ENCODE measurements around the gene TEAD1.

Gene TEAD1

DNA sequence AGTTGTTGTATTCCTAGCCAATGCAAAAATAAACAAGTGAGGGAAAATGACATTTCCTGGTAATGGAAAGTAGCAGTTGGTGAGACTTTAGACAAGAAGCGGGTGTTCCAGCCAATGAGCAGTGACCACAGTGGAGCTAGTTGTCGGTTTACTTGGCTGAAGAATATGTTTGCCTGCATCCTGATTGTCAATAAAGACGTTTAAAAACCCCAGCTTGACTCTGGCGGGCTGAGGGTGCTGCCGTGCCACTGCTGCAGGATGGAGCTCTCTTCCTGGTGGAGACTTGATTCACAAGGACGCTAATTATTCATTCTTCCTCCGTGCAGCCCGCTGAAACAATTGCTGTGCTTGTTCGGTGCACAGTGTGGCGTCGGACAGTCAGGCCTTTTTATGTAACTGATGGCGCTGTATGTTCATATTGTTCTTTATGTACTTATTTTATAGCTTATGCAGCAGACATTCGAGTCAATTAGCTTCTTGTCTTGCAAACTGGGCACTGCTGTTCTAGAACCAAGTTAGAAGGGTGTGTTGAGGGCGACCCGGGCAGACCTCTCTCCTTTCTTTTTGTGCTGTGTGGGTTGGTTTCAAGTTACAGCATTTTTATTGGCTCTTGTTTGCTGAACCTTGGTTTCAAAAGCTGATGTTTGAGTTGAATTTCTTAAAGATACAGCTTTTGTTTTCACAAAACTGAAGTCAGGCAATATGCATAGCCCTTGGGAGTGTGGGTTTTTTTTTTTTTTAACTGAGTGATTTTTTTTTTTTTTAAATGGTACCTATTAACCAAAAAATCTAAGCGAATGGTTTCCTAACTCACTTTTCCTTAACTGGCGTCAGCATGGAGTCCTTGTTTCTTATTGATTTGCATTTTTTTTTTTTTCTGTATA lies 153.9 kb downstream of the TEAD1 start:
- in situ Hi-C loops (cut with MboI; ENCODE audit: low sequenced_read_pairs), result no loop called here

DNA sequence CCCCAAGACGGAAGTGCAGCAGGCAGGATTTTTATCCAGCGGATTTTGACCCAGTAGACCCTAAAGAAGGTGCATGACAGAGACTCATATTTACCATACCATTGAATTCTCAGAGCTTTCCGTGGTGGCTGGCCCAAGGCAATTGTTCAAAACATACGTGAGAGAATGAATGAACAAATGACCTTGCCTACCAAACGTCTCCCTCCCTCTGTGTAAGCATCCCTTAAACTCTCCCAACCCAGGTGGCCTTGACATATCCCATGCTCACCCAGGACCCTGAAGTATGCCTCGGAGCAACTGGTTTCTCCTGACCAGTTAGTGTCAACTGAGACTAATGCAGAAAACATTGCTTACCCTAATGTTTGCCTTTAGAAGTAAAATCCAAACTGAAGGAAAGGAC lies 154.9 kb downstream of the TEAD1 start:
- in situ Hi-C loops (cut with MboI; ENCODE audit: low sequenced_read_pairs), result no loop called here

DNA sequence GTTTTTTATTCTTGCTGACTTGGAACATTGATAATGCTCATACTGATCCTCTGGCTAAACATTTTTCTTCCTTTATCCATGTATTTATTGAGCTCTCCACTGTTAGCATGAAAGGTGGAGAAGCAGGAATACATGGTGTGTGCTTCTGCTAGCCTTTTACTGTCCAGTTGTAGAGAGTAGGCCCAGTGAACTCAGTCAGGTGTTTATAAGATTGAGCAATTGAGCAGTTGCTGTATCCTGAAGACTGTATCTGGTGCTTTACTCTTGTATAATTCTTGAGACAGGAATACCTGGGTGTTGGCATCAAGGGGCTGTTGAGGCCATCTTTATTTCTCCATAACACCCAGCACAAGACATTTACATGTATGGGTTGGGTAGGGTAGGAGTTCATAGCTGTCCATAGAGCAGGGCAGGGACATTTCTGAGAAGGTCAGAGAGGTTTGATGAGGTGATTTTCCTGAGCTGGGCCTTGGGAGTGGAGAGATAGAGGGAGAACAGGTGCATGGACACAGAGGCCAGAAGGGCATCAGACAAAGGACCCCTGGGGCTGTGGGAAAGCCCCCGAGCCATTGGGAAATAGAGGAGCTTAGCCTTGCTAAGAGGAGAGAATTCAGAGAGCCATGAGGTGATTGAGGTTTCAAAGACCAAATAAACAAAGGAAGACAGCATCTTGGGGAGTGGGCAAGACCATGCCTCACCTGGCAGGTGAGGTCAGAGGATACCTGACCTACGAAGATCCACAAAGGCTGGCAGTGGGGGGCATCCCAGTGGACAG lies 155.5 kb downstream of the TEAD1 start:
- in situ Hi-C loops (cut with MboI; ENCODE audit: low sequenced_read_pairs), result no loop called here

DNA sequence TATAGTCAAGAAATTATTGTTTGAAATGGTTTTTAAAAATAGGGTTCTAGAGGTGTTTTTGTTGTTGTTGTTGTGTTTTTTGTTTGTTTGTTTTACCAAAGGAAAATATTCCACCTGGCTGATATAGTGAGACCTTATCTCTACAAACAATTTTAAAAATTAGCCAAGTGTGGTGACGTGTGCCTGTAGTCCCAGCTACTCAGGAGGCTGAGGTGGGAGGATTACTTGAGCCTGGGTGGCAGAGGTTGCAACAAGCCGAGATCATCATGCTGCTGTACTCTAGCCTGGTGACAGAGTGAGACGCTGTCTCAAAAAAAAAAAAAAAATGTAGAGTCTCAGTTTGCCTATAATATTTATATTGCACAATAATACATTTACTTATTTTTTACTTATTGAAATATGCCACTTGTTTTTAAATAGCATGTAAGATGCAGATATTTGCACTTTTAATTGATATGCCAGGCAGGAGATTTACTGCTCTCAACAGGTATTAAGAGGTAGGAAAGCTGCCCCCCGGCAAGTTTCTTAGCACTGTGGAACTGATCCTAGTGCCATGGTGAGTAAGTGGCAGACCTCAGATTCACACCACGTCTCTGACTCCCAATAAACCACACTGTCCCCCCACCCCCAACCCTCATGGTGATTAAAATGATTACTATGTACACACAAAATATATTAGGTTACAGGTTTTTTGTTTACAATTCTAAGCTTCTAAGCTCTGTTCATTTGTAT lies 157.4 kb downstream of the TEAD1 start:
- in situ Hi-C loops (cut with MboI; ENCODE audit: low sequenced_read_pairs), result no loop called here

DNA sequence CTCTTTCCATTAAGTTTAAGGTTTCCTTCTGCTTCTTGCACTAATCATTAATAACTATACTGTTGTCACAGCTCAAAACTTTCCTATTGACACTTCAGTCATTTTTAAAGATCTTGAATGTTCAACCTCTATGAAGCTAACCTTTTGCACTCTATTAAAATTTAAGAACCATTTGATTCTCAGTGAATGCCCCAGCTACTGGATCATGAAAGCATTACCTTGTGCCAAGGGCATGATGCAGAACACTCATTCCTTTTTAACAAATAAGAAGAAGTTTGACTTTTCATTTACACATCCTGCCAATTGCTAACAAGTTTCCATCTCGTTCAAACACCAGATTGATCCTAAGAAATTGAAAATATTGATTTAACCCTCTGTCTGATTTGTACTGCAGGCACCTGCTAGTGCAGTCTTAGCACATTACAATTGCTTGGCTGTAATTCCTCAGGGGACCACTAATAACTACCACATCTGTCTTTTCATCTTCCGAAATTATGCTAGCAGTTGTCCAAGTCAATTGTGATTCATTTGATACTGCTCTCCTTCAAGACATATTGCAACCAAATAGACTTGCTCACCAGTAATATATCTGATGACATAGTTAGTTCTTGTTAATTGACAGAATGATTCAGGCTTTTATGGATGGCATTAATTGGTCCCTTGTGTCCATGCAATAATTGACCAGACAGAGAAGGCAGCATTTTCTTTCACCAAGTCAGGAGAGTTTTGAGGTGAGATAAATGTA lies 158.4 kb downstream of the TEAD1 start:
- in situ Hi-C loops (cut with MboI; ENCODE audit: low sequenced_read_pairs), result no loop called here

DNA sequence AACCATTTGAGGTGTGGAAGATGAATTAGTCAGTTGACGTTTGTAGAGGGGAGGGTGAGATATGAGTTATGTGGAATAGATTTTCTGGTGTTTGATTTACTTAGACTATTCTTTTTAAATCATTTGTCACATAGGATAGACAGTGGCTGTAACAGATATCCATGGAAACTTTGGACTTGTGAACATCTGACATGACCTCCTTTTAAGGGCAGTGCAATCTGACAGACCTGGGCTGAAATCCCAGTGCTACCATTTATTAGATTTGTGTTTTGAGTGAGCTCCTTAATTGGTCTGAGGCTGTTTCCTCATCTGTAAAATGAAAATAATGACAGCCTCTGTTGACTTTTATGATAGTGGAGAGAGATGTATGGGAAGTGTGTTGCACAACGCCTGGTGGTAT lies 159.9 kb downstream of the TEAD1 start:
- in situ Hi-C loops (cut with MboI; ENCODE audit: low sequenced_read_pairs), result no loop called here

DNA sequence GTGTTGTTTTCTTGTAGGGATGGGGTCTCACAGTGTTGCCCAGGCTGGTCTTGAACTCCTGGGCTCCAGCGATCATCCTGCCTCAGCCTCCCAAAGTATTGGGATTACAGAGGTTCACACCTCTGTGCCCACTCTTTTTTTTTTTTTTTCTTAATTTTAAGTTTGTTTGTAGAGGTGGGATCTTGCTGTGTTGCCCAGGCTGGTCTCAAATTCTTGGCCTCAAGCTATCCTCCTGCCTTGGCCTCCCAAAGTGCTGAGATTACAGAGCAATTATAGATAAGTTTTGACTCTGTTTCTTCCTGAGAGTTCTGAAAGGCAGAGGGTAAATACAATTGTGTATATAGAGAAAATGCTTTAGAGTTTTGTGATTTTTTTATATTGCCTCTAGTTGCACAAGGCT lies 160.4 kb downstream of the TEAD1 start:
- in situ Hi-C loops (cut with MboI; ENCODE audit: low sequenced_read_pairs), result no loop called here

DNA sequence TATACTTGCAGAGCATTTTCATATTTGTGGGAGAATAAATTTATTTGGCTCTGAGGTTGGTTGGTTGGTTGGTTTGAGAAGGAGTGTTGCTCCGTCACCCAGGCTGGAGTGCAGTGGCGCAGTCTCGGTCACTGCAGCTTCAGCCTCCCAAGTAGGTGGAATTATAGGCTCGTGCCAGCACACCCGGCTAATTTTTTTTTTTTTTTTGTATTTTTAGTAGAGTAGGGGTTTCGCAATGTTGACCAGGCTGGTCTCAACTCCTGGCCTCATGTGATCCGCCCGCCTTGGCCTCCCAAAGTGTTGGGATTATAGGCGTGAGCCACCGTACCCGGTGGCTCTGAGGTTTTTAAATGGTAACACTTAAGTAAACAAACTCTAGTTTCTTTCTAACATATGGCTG lies 161.1 kb downstream of the TEAD1 start:
- in situ Hi-C loops (cut with MboI; ENCODE audit: low sequenced_read_pairs), result no loop called here

DNA sequence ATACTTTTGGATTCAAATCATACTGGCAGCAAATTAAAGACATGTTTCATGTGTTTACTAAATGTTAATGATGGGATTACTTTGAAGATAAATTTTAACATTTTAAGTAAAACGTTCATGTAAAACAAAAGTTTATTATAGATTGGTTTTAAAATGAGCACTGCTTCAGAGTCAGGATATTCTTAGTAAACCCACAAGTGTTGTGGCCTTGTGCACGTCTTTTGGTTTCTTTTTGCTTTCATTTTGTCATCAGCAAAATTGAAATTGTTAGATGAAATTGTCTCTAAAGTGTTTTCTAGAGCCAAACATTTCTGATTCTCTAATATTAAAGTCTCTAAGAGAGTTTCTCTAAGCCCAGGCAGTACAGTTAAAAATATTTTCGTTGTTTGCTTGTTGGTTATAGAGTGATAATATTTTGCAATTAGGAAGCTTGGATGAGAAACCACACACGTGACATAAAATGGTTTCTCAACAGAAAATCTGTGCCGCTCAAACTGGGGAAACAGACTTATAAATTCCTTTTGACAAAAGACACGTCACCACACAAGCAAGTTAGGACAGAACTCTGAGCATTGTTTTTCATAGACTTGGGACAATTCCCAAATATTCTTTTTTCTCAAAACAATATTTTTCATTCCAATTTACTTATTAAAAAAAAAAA lies 164.4 kb downstream of the TEAD1 start:
- in situ Hi-C loops (cut with MboI; ENCODE audit: low sequenced_read_pairs), result no loop called here

DNA sequence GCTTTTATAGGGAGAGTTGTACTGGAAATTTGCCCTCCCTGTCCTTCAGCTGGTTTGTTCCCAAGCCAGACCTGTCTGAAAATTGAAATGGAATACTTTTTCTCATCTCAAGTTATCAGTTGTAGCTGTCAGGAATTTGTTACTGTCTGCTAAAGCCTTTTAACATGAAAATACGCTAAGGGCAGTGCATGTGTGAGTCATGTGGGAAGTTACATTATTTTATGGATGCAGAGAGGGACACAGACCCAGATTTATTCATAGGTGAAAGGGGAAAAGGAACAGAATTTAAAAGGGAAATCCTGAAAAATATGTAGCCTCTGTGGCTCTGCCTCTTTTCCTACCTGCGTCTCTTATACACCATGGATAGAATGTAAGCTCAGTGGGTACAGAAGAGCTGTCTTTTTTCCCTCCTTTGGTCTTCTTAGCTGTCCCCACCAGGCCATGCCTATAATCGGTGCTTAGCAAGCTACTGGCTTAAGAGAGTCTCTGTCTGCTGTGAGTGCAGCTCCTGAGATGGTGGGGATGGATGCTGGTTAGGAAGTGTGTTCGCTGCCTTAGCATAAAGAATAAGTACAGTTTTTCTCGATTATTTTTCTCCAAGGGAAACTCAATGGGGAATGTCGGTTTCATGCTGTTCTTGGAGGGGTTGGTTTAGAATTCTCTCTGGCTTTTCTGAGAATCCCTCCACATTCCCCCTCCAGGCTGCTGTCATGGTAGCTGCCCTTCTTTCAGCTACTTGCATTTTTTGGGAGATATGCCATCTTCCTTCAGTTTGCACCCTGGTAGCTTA lies 166.8 kb downstream of the TEAD1 start:
- in situ Hi-C loops (cut with MboI; ENCODE audit: low sequenced_read_pairs), result no loop called here

DNA sequence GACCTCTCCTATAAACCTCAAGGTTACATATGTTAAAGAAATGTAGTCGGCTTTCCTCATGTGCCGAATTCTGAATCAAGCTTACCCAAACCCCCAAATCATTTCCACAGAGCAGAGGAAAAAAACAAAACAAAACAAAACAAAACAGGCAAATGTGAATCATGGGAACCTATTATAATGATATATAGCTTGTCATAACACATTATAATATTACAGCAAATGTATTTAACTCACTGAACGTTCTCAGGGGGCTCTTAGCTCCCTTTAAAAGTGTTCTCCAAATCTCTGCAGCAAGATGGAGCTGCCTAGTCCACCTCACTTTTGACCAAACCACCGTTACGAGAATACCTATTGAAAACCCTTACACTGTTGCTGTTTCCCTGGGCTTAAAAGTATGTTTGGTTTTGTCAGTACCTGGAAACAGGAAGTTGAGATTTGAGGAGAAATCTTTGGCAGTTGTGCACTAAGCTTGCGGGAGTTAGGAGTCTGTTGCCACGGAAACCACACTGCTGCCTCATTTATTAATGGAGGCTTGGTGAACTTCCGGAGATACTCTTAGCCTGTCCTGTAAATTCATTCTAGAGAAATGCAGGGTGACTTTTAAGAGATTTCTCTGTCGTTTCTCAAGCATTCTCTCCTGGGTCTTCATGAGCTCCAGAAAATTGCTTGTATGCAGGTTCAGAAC lies 167.9 kb downstream of the TEAD1 start:
- in situ Hi-C loops (cut with MboI; ENCODE audit: low sequenced_read_pairs), result no loop called here

DNA sequence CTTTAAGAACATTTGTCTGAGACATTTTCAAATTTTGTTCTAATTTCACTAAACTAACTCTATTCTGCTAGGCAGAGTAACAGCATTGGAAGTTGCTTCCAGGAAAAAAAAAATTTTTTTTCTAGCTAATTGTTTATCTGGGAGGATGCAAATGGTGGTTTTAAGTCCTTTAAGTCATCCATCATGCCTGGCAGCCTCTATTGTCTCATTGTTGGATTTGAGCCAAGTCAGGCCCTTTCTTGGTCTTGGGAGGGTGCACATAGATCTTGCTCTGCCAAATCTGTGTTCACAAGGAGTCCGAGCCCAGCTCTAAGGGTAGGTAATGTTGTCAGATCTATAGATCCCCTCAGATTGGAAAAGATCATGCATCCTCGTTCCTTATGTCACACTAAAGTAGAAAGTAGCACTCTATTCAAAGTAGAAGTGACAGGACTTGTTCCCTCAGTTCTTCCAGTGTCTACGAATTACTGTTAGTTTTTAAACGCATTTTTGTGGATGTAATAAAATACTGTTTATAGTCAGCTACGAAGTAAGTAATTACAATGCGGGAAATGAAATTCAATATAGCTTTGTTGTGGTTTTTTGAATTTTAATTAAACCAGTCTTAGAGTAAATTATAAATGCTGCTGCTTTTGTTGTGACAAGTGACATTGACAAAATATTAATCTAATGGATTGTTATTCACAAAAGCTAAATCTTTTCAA lies 168.9 kb downstream of the TEAD1 start:
- in situ Hi-C loops (cut with MboI; ENCODE audit: low sequenced_read_pairs), result no loop called here

DNA sequence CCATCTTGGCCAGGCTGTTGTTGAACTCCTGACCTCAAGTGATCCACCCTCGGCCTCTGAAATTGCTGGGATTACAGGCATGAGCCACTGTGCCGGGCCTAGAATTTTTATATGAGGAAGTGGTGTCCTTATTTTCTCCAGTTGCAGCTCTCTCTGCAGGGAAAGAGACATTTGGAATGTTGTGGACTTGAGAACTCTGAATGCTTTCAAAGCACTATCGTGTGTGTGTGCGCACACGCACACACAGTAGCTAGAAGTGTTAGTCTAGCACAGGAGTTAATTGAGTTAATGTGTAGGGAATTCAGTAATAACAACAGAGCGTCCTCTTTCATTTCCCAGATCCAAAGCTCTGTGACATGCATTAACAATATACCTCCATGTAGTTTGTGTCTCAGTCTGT lies 170.9 kb downstream of the TEAD1 start:
- in situ Hi-C loops (cut with MboI; ENCODE audit: low sequenced_read_pairs), result no loop called here

DNA sequence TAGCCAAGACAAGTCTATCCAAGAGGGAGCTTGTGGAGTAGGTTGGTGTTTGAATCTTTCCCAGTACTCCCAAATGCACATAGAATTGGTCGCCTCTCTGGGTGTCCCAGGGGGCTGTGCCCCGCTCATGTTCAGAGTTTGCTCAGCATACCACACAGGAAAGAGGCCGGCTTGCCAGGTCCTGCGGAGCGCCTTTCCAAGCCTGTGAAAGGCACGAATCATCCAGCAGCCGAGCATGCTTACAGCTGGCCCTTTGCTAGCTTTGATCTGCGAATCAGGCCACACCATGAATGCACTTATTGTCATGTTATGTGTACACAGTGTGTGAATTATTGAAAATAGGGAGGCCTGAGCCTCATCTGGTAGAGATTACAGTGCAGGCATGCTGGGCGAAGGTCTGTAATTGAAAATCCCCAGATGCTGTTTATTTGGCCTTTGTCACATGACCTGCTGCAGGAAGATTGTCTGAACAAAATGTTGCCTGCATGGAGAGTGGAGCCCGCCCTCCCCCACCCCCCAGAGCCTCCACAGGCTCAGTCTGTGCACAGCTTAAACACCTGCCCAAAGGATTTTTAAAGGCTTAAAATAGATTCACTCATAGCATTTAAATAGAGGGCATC lies 171.6 kb downstream of the TEAD1 start:
- in situ Hi-C loops (cut with MboI; ENCODE audit: low sequenced_read_pairs), result no loop called here

DNA sequence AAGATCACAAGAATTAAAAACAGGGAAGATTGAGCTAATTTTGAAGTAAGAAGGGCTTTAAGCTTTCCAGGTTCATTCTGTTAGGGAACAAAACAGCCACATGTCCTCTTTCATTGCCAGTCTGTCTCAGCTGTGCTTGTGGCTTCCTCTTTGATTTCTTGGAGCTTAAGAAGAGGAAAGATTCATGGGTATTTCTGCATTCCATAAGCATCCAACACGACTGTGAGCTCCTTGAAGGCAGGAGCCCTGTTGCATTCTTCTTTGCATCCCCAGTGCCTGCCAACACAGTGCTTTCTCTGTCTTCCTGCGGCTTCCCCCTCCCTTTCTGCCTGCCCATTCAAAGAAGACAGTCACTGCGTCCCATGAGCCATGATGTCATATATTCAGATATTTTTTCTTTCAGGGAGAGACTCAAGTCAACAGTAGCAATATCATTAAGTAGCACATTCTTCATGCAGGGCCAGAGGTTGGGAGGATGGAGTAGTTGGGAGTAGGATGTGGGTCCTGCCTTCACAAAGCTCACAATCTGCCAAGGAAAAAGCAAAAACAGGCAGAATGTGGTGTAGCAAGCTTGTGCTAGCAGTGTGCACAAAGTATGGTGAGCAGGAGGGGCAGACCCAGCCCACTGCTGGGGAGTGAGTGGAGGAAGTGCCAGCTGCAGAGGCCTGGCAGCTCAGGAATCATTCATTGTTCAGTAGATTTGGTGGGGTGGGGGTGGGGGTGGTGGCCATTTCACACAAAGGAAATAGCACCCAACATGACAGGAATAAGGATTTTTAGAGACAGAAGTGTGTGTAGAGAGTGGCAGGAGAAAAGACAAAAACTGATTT lies 172.8 kb downstream of the TEAD1 start:
- in situ Hi-C loops (cut with MboI; ENCODE audit: low sequenced_read_pairs), result no loop called here

DNA sequence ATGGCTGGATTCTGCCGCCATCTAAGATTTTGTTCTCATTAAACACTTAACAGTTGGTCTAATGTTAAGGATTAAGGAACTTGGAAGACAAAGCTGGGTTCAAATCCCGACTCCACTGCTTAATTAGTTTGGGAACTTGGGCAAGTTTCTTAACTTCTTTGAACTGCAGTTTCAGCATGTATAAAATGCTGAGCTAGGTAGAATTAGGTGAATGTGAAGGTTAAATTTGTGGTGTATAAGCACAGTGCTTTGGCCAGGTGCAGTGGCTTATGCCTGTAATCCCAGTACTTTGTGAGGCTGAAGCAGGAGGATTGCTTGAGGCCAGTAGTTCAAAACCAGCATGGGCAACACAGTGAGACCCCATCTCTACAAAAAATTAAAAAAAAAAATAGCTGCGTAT lies 174.2 kb downstream of the TEAD1 start:
- in situ Hi-C loops (cut with MboI; ENCODE audit: low sequenced_read_pairs), result no loop called here

DNA sequence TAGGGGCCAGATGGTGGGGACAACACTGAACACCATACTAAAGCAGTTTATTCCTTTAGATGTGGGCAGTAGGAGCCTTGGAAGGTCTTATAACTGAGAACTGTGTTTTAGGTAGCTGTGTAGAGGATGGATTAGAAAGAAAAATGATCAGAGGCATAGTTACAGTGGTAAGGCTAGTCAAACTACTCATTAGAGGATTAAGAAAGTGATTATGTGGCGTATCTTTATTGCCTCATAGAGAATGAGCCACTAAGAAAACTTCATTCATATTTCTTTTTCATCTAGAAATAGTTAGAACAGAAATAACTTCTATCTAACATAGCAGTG lies 179.1 kb downstream of the TEAD1 start:
- in situ Hi-C loops (cut with MboI; ENCODE audit: low sequenced_read_pairs), result no loop called here
